HEK293T (cell line): ENCODE measurements around the gene PRKCH.

Source experiments
- ARNT ChIP-seq: fragments of 450-650 bp; IDR thresholded peaks from 2 replicates; pipeline ENCODE4 v1.6.1; 2017; ENCODE audit warnings: mild to moderate bottlenecking
- BHLHE40 ChIP-seq: fragments of 450-650 bp; IDR thresholded peaks from 2 replicates; pipeline ENCODE4 v1.6.1; 2016; ENCODE audit warnings: mild to moderate bottlenecking, moderate library complexity, borderline replicate concordance
- CTBP1 ChIP-seq: fragments of 450-650 bp; IDR thresholded peaks from 2 replicates; pipeline ENCODE4 v1.6.1; 2016; ENCODE audit warnings: borderline replicate concordance
- ELF4 ChIP-seq: fragments of 450-650 bp; IDR thresholded peaks from 2 replicates; pipeline ENCODE4 v1.6.1; 2017; ENCODE audit warnings: antibody characterized with exemption
- FOXK2 ChIP-seq: fragments of 450-650 bp; IDR thresholded peaks from 2 replicates; pipeline ENCODE4 v1.6.1; 2016; ENCODE audit warnings: mild to moderate bottlenecking
- FOXM1 ChIP-seq: fragments of 450-650 bp; IDR thresholded peaks from 2 replicates; pipeline ENCODE4 v1.6.1; 2017; ENCODE audit warnings: mild to moderate bottlenecking, borderline replicate concordance
- HDGF ChIP-seq: fragments of 450-650 bp; IDR thresholded peaks from 2 replicates; pipeline ENCODE4 v1.6.1; 2017; ENCODE audit warnings: antibody characterized with exemption, borderline replicate concordance
- NFRKB ChIP-seq: fragments of 450-650 bp; IDR thresholded peaks from 2 replicates; pipeline ENCODE4 v1.6.1; 2016; ENCODE audit warnings: mild to moderate bottlenecking, moderate library complexity
- SP1 ChIP-seq: fragments of 450-650 bp; IDR thresholded peaks from 2 replicates; pipeline ENCODE4 v1.6.1; 2017
- SUZ12 ChIP-seq: fragments of 450-650 bp; IDR thresholded peaks from 2 replicates; pipeline ENCODE4 v1.6.1; 2016; ENCODE audit warnings: mild to moderate bottlenecking
- TARDBP ChIP-seq: fragments of 450-650 bp; IDR thresholded peaks from 2 replicates; pipeline ENCODE4 v1.6.1; 2016
- TF ChIP-seq, protein P1 (sequence below): fragments of 450-650 bp; IDR thresholded peaks from 2 replicates; pipeline ENCODE4 v1.6.1; 2016

- no peak for TF ChIP-seq TARDBP
- no peak for TF ChIP-seq BHLHE40
- no peak for TF ChIP-seq ARNT
- TF ChIP-seq HDGF = no peak
- TF ChIP-seq ELF4 = no peak
- TF ChIP-seq FOXM1 = no peak
- no peak for TF ChIP-seq SP1
- no peak for TF ChIP-seq CTBP1
- TF ChIP-seq, protein P1, sequence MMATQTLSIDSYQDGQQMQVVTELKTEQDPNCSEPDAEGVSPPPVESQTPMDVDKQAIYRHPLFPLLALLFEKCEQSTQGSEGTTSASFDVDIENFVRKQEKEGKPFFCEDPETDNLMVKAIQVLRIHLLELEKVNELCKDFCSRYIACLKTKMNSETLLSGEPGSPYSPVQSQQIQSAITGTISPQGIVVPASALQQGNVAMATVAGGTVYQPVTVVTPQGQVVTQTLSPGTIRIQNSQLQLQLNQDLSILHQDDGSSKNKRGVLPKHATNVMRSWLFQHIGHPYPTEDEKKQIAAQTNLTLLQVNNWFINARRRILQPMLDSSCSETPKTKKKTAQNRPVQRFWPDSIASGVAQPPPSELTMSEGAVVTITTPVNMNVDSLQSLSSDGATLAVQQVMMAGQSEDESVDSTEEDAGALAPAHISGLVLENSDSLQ = no peak
- TF ChIP-seq SUZ12 = no peak
- TF ChIP-seq NFRKB = no peak
- no peak for TF ChIP-seq FOXK2
These were observed 137.4 kb downstream of the PRKCH start for GRCh38 chr14:61458766-61459165.
